Aorta (tissue), 5 donors: ENCODE data around the gene RAB14. TPM values are rescaled to one million over a fixed set of nuclear protein-coding genes. Genes with fewer than 3 reads are reported as not detected.

Experiments
- ATAC-seq: fragments of 200-7000 bp; cut with Tn5 transposase; one replicate; pipeline ENCODE4 v1.9.1; 2022; ENCODE audit warnings: moderate library complexity; ENCODE audit not compliant: low FRiP score
- DNase-seq, 2 donors: peaks; one replicate each; pipeline ENCODE4 v3.0.0-alpha.2; 2020
- H3K27ac ChIP-seq, 2 donors: one replicate each; pipeline ENCODE4 v1.5.1; 2013; ENCODE audit warnings: low read length in 2 of 2, mild to moderate bottlenecking in 2 of 2, moderate library complexity in 2 of 2, control low read depth in 1 of 2, inconsistent platforms in 1 of 2, low read depth in 1 of 2
- H3K27me3 ChIP-seq, 2 donors: one replicate each; pipeline ENCODE4 v1.6.1; 2013; ENCODE audit warnings: control low read depth in 1 of 2, low read length in 1 of 2, mild to moderate bottlenecking in 1 of 2, moderate library complexity in 1 of 2; ENCODE audit not compliant: insufficient read depth in 2 of 2, control insufficient read depth in 1 of 2
- H3K36me3 ChIP-seq, 2 donors: one replicate each; pipeline ENCODE4 v1.6.1; 2013; ENCODE audit warnings: control low read depth in 1 of 2, low read length in 1 of 2, mild to moderate bottlenecking in 1 of 2; ENCODE audit not compliant: insufficient read depth in 2 of 2, control insufficient read depth in 1 of 2
- H3K4me1 ChIP-seq, 2 donors: one replicate each; pipeline ENCODE4 v1.6.1; 2013; ENCODE audit warnings: low read length in 2 of 2, control low read depth in 1 of 2, mild to moderate bottlenecking in 1 of 2, moderate library complexity in 1 of 2; ENCODE audit not compliant: insufficient read depth in 2 of 2, control insufficient read depth in 1 of 2
- H3K4me3 ChIP-seq, 2 donors: one replicate each; pipeline ENCODE4 v1.5.1; 2013; ENCODE audit warnings: low read length in 2 of 2, control low read depth in 1 of 2, mild to moderate bottlenecking in 1 of 2
- H3K9me3 ChIP-seq: one replicate; pipeline ENCODE4 v1.6.1; 2013; ENCODE audit warnings: mild to moderate bottlenecking, low read length; ENCODE audit not compliant: control insufficient read depth
- WGBS, 2 donors: extraction: QIAGEN DNeasy Blood & Tissue Kit; methylation state at CpG; one replicate each; pipeline ENCODE4 v1.1.7; 2013; 5-methylcytosine and 5-hydroxymethylcytosine counted together
- intact Hi-C, 2 donors: fragments of 100-400 bp; cut with DNase I; formaldehyde crosslinking; loops; one replicate each; pipeline versions ENCODE4 v1.14.2 to v1.15.0; 2022
- polyA plus RNA-seq, 2 donors: library from polyadenylated mRNA; stranded (reverse); fragments of 200-250 nt; gene quantifications; one replicate each; pipeline ENCODE4 v1.2.3, GENCODE V29; 2013
- total RNA-seq, 2 donors: library from RNA; stranded (reverse); fragmentation: NEBNext Ultra II Directional; extraction: Animal tissue kit (Norgen Biotek cat#: 25700); gene quantifications; one replicate each; pipeline ENCODE4 v1.2.1, GENCODE V29; 2021
- donor health status: healthy with polysubstance abuse.
- donor health status: Bipolar disorder and iron deficiency.
- donor health status: DM: no; HTN: no; CAD: no.
- donor health status: DM: no; HTN: no; CAD: no.
- donor health status: DM: yes; HTN: yes; CAD: no.

The RAB14 gene
- total and polyA plus RNA-seq, 4 donors: 29.3 to 52.7 (median 40.5) TPM

DNA sequence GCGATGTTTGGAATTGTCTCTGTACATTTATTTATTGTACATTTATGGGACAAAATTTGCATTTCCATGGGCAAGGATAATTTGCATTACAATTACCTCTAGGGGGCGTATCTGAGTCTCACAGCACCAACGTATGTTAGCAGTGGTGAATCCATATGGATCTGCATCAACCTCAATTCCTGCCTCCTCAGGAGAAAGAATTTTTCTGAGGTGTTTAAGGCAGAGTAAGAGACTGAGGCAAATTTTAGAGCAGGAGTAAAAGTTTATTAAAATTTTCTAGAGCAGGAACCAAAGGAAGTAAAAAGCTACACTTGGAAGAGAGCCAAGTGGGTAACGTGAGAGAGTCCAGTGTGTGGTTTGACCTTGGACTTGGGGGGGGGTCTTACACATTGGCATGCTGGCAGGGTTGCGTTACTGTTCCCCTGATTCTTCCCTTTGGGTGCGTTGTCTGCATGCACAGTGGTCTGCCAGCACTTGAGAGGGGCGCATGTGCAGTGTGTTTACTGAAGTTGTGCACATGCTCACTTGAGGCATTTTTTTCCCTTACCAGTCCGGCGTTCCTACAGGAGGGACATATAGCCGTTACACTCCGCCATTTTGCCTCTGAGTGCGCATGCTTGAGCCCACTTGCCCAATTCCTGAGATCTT lies 21.0 kb upstream of the RAB14 start:
- Histone ChIP-seq H3K4me3 (no peak overlapping the region), H3K9me3 (no peaks in the 10 kb centered on the region), H3K4me1 (no peaks in the 10 kb centered on the region), H3K27ac (no peak overlapping the region), H3K27me3 (no peaks in the 10 kb centered on the region), H3K36me3 (no peaks in the 10 kb centered on the region)
- ATAC-seq: no peak
- DNase-seq: no peak
- 59 to 61% methylated on average over 12 of the region's 12 CpGs for WGBS, 2 donors
- intact Hi-C loops: loop anchor here in 1 of 2 donors (5.0 kb wide), 1 partner anchor 80 kb away; no protein-coding TSS in a partner anchor

DNA sequence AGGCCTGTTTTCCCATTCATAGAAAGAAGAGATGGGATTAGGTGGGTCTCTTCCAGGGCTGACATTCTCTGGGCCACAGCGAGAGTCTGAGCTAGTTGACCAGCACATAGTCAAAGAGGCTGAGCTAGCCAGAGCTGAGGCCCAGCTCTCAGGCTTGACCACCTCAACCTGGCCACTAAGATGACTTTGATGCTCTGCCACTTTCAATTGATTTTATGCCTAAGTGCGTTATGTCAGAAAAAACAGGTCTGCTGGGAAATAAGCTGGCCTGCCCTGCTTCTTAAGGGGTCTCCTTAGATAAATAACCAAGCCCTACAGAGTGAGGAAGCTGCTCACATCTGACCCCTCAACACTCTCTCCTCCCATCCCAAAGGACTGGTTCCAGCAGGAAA lies 20.0 kb upstream of the RAB14 start:
- H3K4me1 ChIP-seq: no peaks in the 10 kb centered on the region
- H3K9me3 ChIP-seq: no peaks in the 10 kb centered on the region
- no peak overlapping the region for H3K27ac ChIP-seq
- 96 to 98% methylated on average over 2 of the region's 2 CpGs for WGBS, 2 donors
- no peaks in the 10 kb centered on the region for H3K36me3 ChIP-seq
- no peaks in the 10 kb centered on the region for H3K27me3 ChIP-seq
- no peak overlapping the region for H3K4me3 ChIP-seq
- ATAC-seq: no peak
- intact Hi-C loops: loop anchor here in 1 of 2 donors (5.0 kb wide), 1 partner anchor 81 kb away; no protein-coding TSS in a partner anchor
- no peak for DNase-seq

DNA sequence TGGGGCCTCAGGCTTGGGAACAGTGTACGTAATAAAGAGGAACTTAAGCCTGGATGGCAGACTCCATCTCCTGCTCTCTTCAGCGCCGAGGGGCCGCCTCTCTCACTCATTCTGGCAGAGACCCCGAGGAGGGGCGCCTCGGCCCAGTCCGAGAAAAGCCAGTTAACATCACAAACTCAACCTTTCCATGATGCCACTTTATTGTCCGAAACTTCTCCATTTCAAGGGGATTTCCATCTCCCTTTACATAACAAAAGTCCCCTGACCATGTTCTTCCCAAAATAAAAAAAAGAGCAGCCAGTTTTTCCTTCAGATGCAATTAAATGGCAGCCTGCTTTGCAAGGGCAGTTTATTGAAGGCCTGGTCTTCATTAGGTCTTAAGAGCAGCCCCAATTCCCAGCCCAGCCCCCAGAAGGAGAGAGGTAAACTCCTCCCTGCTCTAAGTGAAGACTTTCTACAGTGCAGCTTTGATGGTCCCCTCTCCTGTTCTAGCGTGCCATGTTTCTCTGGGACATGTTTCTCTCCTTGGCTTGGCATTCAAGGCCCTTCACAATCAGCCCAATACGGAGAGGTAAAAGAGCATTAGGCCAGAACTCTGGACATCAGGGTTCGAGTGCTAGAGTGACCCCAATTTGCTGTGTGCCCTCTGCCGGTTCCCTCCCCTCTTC lies 19.5 kb upstream of the RAB14 start:
- intact Hi-C loops: loop anchor here in 1 of 2 donors (5.0 kb wide), 1 partner anchor 81 kb away; no protein-coding TSS in a partner anchor
- no peak for ATAC-seq
- H3K4me3 ChIP-seq: no peak overlapping the region
- no peaks in the 10 kb centered on the region for H3K4me1 ChIP-seq
- H3K9me3 ChIP-seq: no peaks in the 10 kb centered on the region
- H3K36me3 ChIP-seq: no peaks in the 10 kb centered on the region
- no peak for DNase-seq
- H3K27ac ChIP-seq: no peak overlapping the region
- WGBS, 2 donors: 84 to 85% methylated on average over 13 of the region's 13 CpGs
- no peaks in the 10 kb centered on the region for H3K27me3 ChIP-seq

DNA sequence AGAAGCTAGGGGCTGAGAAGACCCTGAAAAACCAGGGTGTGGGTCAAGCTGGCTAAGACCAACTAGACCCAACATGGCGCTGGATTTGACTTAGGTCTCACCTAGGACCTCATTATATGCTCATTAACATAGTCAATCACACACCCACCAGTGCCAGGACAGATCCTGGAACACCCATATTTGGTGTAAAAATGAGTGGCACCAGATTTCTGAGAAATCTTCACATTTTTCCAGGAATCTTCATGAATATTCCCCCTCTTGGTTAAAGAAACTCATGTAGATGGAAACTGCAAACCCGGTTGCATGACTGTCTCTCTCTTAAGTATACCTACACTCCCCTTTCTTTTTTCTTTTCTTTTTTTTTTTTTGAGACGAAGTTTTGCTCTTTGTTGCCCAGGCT lies 17.9 kb upstream of the RAB14 start:
- no peaks in the 10 kb centered on the region for H3K4me1 ChIP-seq
- no peaks in the 10 kb centered on the region for H3K27me3 ChIP-seq
- WGBS, 2 donors: 92% methylated on average over 3 of the region's 3 CpGs
- DNase-seq: no peak
- ATAC-seq: no peak
- no peaks in the 10 kb centered on the region for H3K9me3 ChIP-seq
- no peaks in the 10 kb centered on the region for H3K36me3 ChIP-seq
- intact Hi-C loops: no loop called here
- H3K4me3 ChIP-seq: no peak overlapping the region
- H3K27ac ChIP-seq: no peak overlapping the region

DNA sequence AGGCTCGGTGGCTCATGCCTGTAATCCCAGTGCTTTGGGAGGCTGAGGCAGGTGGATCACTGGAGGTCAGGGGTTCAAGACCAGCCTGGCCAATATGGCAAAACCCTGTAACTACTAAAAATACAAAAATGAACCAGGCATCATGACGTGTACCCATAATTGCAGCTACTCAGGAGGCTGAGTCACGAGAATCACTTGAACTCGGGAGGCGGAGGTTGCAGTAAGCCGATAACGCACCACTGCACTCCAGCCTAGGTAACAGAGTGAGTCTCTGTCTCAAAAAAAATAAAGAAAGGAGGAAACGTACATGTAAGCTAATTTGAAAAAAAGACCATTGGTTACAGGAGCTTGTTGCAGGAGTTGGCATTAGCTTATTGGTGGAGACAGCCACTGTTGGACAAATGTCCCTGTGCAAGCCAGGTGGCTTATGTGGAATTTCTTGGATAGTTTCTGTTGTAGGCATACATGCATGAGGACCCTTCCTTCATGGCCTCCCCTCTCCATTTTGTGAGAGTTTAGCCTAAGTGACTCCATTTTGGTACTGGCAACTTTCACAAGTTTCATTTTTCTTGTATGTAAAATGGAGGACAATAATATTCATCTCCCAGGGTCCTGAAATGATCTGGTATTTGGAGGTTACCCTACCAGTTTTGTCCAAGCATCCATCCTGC lies 16.8 kb upstream of the RAB14 start:
- no peaks in the 10 kb centered on the region for H3K9me3 ChIP-seq
- no peaks in the 10 kb centered on the region for H3K4me1 ChIP-seq
- H3K27ac ChIP-seq: no peak overlapping the region
- DNase-seq: no peak
- no peaks in the 10 kb centered on the region for H3K27me3 ChIP-seq
- WGBS, 2 donors: 94 to 95% methylated on average over 8 of the region's 8 CpGs
- ATAC-seq: no peak
- intact Hi-C loops: no loop called here
- no peak overlapping the region for H3K4me3 ChIP-seq
- no peaks in the 10 kb centered on the region for H3K36me3 ChIP-seq

DNA sequence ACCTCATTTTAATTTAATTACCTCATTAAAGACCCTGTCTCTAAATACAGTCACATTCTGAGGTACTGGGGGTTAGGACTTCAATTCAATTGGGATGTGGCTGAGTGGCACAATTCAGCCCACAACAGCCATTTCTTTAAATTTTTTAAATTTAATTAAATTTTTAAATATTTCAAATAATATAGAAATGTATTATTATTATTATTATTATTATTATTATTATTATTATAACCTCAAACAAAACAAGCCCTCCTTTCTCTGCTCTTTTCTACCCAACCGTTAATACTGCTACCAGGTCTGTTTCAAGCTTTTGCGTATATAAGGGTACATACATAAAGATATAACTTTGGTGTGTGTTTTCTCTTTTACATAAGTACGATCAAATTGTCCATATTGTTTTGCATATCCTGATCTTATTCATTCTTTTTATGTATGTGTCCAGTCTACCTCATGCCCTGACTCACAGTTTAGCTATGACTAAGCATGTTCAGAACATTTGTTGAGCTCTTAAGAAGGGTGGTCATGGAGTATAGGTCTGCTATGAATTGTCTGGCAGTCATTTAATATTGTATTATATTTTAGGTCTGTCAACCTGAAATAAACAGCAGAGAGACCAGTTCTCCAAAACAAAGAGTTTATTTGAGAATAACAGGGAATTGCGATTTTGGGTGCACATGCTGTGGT lies 16.1 kb upstream of the RAB14 start:
- 93% methylated on average over 4 of the region's 4 CpGs for WGBS, 2 donors
- Histone ChIP-seq H3K4me3 (no peak overlapping the region), H3K4me1 (no peaks in the 10 kb centered on the region), H3K36me3 (no peaks in the 10 kb centered on the region), H3K9me3 (no peaks in the 10 kb centered on the region), H3K27ac (no peak overlapping the region), H3K27me3 (no peaks in the 10 kb centered on the region)
- no peak for ATAC-seq
- DNase-seq: no peak
- intact Hi-C loops: no loop called here

DNA sequence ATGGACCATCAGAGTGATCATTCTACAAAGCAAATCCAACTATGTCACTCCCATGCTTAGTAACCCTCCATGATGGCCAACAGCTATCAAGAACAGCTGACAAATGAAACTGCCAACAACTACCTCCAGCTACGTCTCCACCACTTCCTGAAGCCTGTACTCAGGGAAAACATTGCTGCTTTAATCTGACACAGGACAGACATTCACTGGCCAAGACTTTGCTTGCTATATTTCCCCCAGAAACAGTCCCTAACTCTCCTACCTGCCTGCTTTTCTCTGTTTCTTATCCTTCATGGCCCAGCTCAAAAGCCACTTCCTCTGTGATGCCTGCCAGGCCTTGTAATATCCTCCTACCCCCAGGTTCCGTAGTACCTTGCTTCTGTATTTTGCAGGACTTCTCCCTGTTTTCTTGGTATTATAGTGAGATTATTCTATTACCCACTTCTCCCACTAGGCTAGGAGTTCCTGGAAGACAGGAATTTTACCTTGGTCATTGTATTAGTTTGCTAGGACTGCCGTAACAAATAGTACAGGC lies 14.7 kb upstream of the RAB14 start:
- Histone ChIP-seq H3K27ac (no peak overlapping the region), H3K27me3 (no peaks in the 10 kb centered on the region), H3K4me1 (no peaks in the 10 kb centered on the region), H3K36me3 (no peaks in the 10 kb centered on the region), H3K4me3 (no peak overlapping the region), H3K9me3 (no peaks in the 10 kb centered on the region)
- DNase-seq: no peak
- 68 to 73% methylated on average over 3 of the region's 3 CpGs for WGBS, 2 donors
- intact Hi-C loops: no loop called here
- ATAC-seq: no peak

DNA sequence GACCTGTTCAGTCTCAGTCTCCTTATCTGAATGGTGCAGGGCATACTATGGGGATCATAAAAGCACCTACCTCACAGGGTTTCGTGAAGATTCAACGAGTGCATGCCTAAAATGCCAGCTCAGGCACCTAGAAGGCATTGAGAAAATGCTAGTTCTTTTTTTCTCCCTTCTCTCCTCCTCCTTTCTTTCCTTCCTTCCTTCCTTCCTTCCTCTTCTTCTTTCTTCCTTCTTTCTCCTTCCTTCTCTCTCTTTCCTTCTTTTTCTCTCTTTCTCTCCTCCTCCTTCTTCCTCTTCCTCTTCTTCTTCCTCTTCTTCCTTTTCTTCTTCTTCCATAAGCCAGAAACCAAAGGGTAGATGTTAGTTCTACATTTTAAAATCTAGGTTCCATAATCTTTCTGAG lies 12.3 kb upstream of the RAB14 start:
- intact Hi-C loops: loop anchor here (5.0 kb wide), 2 partner anchors 53 to 103 kb away; partner anchors contain the start of gene GSN (in 2 of the 2)
- no peak overlapping the region for H3K4me3 ChIP-seq
- ATAC-seq (no peak), DNase-seq (no peak)
- no peaks in the 10 kb centered on the region for H3K36me3 ChIP-seq
- H3K4me1 ChIP-seq: no peaks in the 10 kb centered on the region
- H3K9me3 ChIP-seq: no peaks in the 10 kb centered on the region
- WGBS, 2 donors: 84 to 93% methylated on average over 2 of the region's 2 CpGs
- H3K27me3 ChIP-seq: no peaks in the 10 kb centered on the region
- no peak overlapping the region for H3K27ac ChIP-seq
